Activated CD4-positive, alpha-beta T cell treated with anti-CD3 and anti-CD28 coated beads, Interleukin-2, amount 50 U/mL, for 48 hours (primary cell): ENCODE measurements around the gene TRAK1.
"Not testable (repeated sequence)": the region's sequence is repeated elsewhere in the genome, so short reads cannot be mapped to it uniquely, and the experiment has no call there.

Source experiments
- DNase-seq, 2 experiments: peaks; one replicate each; pipeline ENCODE4 v3.0.0-alpha.2; 2020

Gene TRAK1

DNA sequence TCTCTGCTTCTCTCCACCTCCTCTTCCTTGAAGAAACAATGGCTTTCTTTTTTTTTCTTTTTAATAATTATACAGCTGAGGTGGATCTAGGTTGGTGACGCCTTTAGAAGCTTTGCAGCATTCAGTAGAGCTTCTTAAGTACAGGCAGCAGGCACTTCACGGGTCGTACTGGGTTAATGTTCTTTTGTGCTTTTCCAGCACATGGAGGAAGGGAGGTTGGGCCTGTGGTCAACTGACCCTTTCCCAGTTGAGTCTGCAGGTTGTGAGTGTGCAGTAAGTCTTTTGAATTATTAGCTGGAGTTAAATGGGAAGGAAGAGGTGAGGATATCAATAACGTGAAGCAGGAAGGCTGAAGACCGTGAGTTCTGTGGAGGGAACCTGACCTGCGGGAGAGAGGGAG is 7.0 kb downstream of the TRAK1 start:
- DNase-seq, result no peak

DNA sequence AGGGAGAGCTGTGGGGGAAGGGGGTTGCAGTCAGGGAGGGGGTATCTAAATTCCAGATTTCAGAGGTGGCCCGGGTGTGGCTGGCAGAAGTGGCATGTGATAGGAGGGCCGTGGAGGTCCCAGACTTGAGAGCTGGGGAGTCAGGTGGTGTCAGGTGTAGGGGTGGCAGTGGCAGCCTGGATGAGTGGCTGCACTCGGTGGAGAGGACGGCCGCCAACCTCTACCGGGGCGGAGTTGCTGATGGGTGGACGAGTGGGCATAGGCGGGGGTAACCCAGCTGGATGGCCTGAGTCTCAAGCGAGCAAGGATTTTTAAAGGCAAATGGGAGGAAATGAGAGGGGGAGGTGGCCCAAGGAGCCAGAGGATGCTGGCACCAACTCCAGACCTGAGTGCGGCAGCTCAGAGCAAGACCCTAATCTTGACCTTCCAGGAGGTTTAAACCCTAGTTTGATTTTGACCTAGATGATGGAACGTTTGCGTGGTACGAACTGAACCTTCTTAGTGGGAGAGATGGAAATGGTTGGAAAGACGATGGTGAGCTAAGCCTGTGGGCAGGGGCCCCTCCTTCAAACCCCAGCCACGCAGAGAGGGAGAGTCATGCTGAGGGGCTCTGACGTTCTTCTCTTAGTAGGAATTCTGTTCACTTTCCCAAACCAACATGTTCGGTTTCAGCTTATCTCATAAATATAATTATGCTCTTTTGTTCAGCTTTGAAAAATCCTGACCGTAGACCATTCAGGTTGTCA is 8.0 kb downstream of the TRAK1 start:
- no peak for DNase-seq

GRCh38 chr3:42101048-42101447 is 9.9 kb downstream of the TRAK1 start:
- no peak for DNase-seq

GRCh38 chr3:42101481-42101880 is 10.3 kb downstream of the TRAK1 start:
- DNase-seq, result no peak

DNA sequence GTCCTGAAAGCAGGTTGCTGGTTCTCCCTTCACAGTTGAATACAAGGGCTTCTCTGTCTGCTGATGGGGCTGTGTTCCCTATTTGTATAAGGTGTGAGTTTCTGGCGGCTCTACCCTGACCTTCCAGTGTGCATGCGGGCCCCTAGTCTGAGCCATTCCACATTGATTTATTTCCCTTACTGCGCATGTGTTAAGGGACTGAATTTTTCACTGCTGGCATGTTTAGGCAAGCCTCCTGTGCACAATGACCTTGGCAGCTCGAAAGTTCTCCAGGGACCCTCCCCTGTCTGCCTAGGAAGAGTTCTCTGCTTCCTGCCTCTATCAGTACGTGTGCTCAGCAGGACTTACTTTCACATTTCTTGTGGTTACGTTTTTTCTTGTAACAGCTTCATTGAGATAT is 11.4 kb downstream of the TRAK1 start:
- DNase-seq, result no peak

DNA sequence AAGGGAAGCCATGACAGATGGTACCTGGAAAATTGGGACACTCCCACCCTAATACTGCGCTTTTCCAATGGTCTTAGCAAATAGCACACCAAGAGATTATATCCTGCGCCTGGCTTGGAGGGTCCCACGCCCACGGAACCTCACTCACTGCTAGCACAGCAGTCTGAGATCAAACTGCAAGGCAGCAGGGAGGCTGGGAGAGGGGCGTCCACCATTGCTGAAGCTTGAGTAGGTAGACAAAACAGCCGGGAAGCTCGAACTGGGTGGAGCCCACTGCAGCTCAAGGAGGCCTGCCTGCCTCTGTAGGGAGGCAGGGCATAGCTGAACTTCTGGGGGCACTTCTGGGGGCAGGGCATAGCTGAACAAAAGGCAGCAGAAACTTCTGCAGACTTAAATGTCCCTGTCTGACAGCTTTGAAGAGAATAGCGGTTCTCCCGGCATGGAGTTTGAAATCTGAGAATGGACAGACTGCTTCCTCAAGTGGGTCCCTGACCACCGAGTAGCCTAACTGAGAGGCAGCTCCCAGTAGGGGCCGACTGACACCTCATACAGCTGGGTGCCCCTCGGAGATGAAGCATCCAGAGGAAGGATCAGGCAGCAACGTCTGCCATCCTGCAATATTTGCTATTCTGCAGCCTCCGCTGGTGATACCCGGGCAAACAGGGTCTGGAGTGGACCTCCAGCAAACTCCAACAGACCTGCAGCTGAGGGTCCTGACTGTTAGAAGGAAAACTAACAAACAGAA is 12.9 kb downstream of the TRAK1 start:
- not testable (repeated sequence) for DNase-seq

DNA sequence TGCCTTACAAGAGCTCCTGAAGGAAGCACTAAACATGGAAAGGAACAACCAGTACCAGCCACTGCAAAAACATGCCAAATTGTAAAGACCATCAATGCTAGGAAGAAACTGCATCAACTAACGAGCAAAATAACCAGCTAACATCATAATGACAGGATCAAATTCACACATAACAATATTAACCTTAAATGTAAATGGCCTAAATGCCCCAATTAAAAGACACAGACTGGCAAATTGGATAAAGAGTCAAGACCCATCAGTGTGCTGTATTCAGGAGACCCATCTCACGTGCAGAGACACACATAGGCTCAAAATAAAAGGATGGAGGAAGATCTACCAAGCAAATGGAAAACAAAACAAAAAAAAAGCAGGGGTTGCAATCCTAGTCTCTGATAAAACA is 14.8 kb downstream of the TRAK1 start:
- not testable (repeated sequence) for DNase-seq

GRCh38 chr3:42106646-42107045 is 15.5 kb downstream of the TRAK1 start:
- no peak for DNase-seq

GRCh38 chr3:42110631-42111030 is 19.5 kb downstream of the TRAK1 start:
- no peak for DNase-seq

DNA sequence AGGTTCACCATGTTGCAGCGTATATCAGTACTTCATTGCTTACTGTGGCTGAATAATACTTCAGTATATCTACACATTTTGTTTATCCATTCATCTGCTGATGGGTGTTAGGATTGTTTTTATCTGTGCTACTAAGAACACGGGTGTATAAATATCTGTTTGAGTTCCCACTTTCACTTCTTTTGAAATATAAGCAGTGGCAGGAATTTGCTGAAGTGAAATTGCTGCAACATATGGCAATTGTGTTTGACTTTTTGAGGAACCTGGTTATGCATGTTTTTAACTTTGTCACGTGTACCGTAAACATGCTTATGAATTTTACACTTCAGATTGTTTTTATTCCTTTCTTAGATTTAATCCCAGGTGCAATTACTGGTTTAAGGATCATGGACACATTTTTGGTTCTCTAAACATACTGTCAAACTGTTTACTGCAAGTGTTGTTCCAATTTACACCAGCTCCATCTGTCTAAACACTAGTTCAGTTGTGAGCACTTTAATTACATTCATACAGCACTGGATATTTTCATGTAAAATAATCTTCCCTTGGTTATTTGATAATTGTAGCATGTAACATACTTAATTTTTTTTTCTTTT is 23.1 kb downstream of the TRAK1 start:
- DNase-seq, result no peak

GRCh38 chr3:42115215-42115614 is 24.1 kb downstream of the TRAK1 start:
- no peak for DNase-seq

GRCh38 chr3:42115946-42116345 is 24.8 kb downstream of the TRAK1 start:
- DNase-seq, result no peak

- DNase-seq, result no peak
These were observed 25.3 kb downstream of the TRAK1 start for GRCh38 chr3:42116466-42116865.

DNA sequence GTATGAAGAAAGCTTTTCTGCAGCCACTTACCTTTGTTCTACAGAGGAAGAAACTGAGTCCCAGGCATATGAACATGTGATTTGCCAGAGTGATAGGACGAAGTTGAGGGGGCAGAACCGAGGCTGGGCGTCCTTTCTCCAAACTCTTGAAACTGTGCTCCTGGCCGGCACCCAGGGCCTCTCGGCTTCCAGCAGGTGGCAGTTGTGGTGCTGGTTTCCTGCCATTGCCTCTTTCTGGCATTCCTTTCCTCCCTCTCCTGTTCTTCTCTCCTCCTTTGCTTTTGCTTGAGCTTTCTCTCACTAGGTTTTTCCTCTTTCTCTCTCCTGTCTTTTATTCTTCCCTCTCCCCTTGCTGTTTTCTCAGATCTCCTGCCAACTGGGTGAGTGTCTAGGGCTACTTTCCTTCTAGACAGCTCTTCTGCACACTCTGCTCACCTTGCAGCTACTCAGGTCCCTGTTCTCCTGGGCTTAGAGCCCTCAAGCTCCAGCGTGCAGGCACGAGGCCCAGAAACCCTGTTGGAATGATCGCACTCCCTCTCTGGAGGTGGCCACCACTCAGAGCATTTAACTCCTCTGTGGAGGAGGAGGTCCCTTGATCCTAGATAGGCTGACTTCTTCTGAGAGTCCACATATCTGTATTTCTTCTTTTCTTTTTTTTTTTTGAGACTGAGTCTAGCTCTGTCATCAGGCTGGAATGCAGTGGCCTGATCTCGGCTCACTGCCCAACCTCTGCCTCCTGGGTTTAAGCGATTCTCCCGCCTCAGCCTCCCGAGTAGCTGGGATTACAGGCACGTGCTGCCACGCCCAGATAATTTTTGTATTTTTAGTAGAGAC is 26.2 kb downstream of the TRAK1 start:
- DNase-seq, result no peak

DNA sequence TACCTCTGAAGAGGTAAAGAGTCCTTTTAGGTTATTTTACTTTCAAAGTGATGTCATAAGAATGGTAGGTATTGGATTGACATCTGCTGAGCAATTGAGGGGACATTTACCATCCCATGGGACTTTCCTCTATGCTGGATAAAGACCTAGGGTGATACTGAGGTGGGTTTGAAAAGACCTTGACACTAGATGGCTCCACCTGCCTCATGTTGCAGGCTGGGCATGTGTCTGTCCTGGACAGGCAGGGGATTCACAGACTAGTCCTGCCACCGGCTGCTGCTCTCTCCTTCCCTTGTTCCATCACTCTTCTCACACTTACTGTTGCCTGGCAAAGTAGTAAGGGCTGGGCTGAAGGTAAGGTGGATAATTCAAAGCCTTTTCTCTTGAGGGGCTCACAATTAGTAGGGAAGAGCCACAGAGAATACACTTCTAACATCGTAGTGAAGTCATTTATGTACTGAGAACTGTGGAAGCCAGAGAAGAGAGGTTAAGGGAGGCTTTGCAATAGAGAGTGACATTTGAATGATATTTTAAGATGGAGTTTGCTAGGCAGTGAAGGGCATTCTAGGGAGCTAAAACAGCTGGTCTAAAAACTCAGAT is 27.7 kb downstream of the TRAK1 start:
- no peak for DNase-seq

- DNase-seq, result no peak
These were observed 28.6 kb downstream of the TRAK1 start for GRCh38 chr3:42119561-42120355.

DNA sequence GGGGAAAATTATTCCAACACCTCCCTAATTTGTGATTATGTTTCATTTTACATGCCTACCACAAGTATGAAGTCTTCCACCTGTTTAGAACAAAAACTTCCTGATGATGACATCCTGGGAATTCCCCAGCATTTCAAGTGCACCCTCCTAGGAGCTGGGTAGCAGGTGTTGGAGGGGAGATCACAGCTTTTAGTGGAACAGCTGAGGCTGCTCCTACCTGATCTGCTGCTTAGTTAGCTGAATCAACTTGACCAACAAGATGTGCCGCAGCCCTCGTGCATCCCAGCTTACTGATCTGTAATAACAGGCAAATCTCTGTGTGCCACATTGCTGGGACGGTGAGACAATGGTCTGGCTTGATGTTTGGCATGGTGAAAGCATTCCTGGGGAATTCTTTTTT is 29.7 kb downstream of the TRAK1 start:
- DNase-seq, result no peak

GRCh38 chr3:42122261-42123011 is 31.3 kb downstream of the TRAK1 start:
- no peak for DNase-seq

- DNase-seq, result no peak
These were observed 31.9 kb downstream of the TRAK1 start for GRCh38 chr3:42123012-42123581.

DNA sequence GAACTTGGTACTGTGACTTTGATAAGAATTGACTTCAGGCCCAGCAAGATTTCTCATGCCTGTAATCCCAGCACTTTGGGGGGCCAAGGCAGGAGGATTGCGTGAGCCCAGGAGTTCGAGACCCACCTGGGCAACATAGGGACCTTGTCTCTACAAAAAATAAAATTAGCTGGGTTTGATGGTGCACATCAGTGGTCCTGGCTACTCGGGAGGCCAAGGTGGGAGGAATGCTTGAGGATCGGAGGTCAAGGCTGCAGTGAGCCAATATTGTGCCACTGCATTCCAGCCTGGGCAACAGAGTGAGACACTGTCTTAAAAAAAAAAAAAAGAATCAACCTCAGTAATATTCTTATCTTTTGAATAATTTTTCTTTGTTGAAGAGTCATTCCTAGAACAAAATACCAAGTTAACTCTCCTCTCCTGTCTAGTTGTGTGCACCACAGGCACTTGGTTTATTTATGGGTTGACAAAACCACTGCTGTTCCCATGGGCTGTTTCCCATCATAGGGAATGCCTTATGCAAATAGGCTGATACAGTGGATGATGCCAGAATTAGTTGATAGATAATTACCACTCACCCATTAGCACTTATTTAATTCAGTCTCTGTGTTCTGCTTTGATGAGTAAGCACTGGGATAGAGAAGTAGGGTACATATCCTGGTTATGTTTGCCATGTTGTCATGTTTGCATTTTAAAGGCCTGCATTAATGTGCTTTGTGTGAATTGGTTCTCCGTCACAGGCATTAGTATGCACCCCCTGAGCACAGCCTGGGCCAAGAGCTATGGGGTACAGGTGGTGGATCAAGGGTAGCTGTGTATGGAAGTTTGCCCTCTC is 32.9 kb downstream of the TRAK1 start:
- no peak for DNase-seq
